Loucy (cell line): ENCODE results near the gene CLTB.

ENCODE experiments used
- H2AFZ ChIP-seq: fragments of 200-600 bp; sonication (generic); 2 replicates; pipeline ENCODE4 v1.6.0; 2016; ENCODE audit warnings: antibody characterized with exemption, mild to moderate bottlenecking, low read length, moderate library complexity
- H3F3A ChIP-seq: fragments of 200-600 bp; 2 replicates; pipeline ENCODE4 v1.6.0; 2016; ENCODE audit warnings: antibody characterized with exemption, low read depth, mild to moderate bottlenecking
- H3K27me3 ChIP-seq: fragments of 200-600 bp; sonication (generic); 2 replicates; pipeline ENCODE4 v1.6.1; 2014; ENCODE audit warnings: low read length, mild to moderate bottlenecking; ENCODE audit not compliant: insufficient read depth, poor library complexity, severe bottlenecking
- H3K36me3 ChIP-seq: fragments of 200-600 bp; sonication (generic); 2 replicates; pipeline ENCODE4 v1.6.1; 2016; ENCODE audit warnings: low read length; ENCODE audit not compliant: insufficient read depth
- H3K4me1 ChIP-seq: fragments of 200-600 bp; sonication (generic); 2 replicates; pipeline ENCODE4 v1.5.1; 2014; ENCODE audit warnings: low read length, mild to moderate bottlenecking; ENCODE audit not compliant: insufficient read depth, poor library complexity, severe bottlenecking
- H3K4me2 ChIP-seq: fragments of 200-600 bp; sonication (generic); 2 replicates; pipeline ENCODE4 v1.6.0; 2014; ENCODE audit warnings: antibody characterized with exemption, low read length, low read depth, mild to moderate bottlenecking; ENCODE audit not compliant: poor library complexity, severe bottlenecking
- H3K4me3 ChIP-seq: fragments of 200-600 bp; sonication (generic); 2 replicates; pipeline ENCODE4 v1.5.1; 2014; ENCODE audit warnings: low read length, mild to moderate bottlenecking, mixed read lengths; ENCODE audit not compliant: poor library complexity, severe bottlenecking
- H3K79me2 ChIP-seq: fragments of 200-600 bp; sonication (generic); 2 replicates; pipeline ENCODE4 v1.6.1; 2014; ENCODE audit warnings: low read length; ENCODE audit not compliant: insufficient read depth
- H3K9ac ChIP-seq: fragments of 200-600 bp; sonication (generic); 2 replicates; pipeline ENCODE4 v1.6.0; 2014; ENCODE audit warnings: mild to moderate bottlenecking, low read depth, low read length, moderate library complexity; ENCODE audit not compliant: poor library complexity, severe bottlenecking
- H3K9me2 ChIP-seq: fragments of 200-600 bp; sonication (generic); replicated peaks from 2 replicates; pipeline ENCODE4 v1.6.1; 2016; ENCODE audit warnings: low read depth, low read length, mixed read lengths
- H3K9me3 ChIP-seq: fragments of 200-600 bp; sonication (generic); 2 replicates; pipeline ENCODE4 v1.6.1; 2014; ENCODE audit warnings: mild to moderate bottlenecking, antibody characterized with exemption, low read length, low read depth; ENCODE audit not compliant: insufficient read depth
- H4K20me1 ChIP-seq: fragments of 200-600 bp; sonication (generic); 2 replicates; pipeline ENCODE4 v1.6.0; 2014; ENCODE audit warnings: antibody characterized with exemption, low read length, mild to moderate bottlenecking; ENCODE audit not compliant: insufficient read depth, poor library complexity, severe bottlenecking
- EZH2phosphoT487 ChIP-seq: fragments of 200-600 bp; IDR thresholded peaks from 2 replicates; pipeline ENCODE4 v1.6.1; 2018; ENCODE audit warnings: antibody characterized with exemption, mild to moderate bottlenecking, moderate library complexity, borderline replicate concordance
- TF ChIP-seq, protein P1 (sequence below): fragments of 200-600 bp; sonication (generic); conservative IDR thresholded peaks from 2 replicates; pipeline ENCODE4 v1.5.1; 2014; ENCODE audit warnings: mild to moderate bottlenecking, antibody characterized with exemption, low read length

CLTB gene

GRCh38 chr5:176362233-176362490 lies 54.2 kb downstream of the CLTB start:
- Histone ChIP-seq H3F3A (no peaks in the 10 kb centered on the region), H3K9me2 (no peaks in the 10 kb centered on the region), H3K9ac (no peak overlapping the region), H4K20me1 (peaks cover 15% of the 10 kb centered on the region), H3K4me3 (peak overlapping the region; percentile 81), H3K27me3 (no peaks in the 10 kb centered on the region), H3K4me2 (peak overlapping the region; percentile 72), H3K79me2 (peaks cover 32% of the 10 kb centered on the region), H3K36me3 (no peaks in the 10 kb centered on the region), H3K9me3 (no peaks in the 10 kb centered on the region), H2AFZ (peak overlapping the region; percentile 57; the same call in 1 of the 2 replicates), H3K4me1 (peaks cover 12% of the 10 kb centered on the region)
- no peak for TF ChIP-seq EZH2phosphoT487
- TF ChIP-seq, protein P1, sequence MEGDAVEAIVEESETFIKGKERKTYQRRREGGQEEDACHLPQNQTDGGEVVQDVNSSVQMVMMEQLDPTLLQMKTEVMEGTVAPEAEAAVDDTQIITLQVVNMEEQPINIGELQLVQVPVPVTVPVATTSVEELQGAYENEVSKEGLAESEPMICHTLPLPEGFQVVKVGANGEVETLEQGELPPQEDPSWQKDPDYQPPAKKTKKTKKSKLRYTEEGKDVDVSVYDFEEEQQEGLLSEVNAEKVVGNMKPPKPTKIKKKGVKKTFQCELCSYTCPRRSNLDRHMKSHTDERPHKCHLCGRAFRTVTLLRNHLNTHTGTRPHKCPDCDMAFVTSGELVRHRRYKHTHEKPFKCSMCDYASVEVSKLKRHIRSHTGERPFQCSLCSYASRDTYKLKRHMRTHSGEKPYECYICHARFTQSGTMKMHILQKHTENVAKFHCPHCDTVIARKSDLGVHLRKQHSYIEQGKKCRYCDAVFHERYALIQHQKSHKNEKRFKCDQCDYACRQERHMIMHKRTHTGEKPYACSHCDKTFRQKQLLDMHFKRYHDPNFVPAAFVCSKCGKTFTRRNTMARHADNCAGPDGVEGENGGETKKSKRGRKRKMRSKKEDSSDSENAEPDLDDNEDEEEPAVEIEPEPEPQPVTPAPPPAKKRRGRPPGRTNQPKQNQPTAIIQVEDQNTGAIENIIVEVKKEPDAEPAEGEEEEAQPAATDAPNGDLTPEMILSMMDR = no peak

GRCh38 chr5:176361437-176362232 lies 54.7 kb downstream of the CLTB start, which contains the start of gene KIAA1191:
Gene KIAA1191 (minus strand): TSS chr5:176361764. CDS start chr5:176359508, 2,256 bp downstream.
- Histone ChIP-seq H3K4me1 (peaks cover 12% of the 10 kb centered on the region), H3K4me2 (peak within 1 kb of the TSS; percentile 79), H3F3A (no peaks in the 10 kb centered on the region), H3K9me2 (no peaks in the 10 kb centered on the region), H3K36me3 (no peaks in the 10 kb centered on the region), H3K79me2 (peaks cover 37% of the 10 kb centered on the region), H3K27me3 (no peaks in the 10 kb centered on the region), H4K20me1 (peaks cover 15% of the 10 kb centered on the region), H3K9ac (peak within 1 kb of the TSS; percentile 89), H3K4me3 (peak within 1 kb of the TSS; percentile 81), H2AFZ (peak within 1 kb of the TSS; percentile 69), H3K9me3 (no peaks in the 10 kb centered on the region)
- TF ChIP-seq, protein P1 = no peak
- no peak for TF ChIP-seq EZH2phosphoT487

- H3K27me3 ChIP-seq = no peaks in the 10 kb centered on the region
- no peaks in the 10 kb centered on the region for H3F3A ChIP-seq
- peak overlapping the region; percentile 69 for H2AFZ ChIP-seq
- H3K9me2 ChIP-seq = no peaks in the 10 kb centered on the region
- peaks cover 18% of the 10 kb centered on the region for H4K20me1 ChIP-seq
- H3K4me3 ChIP-seq = peak overlapping the region; percentile 81
- TF ChIP-seq, protein P1 = no peak
- TF ChIP-seq EZH2phosphoT487 = no peak
- H3K9ac ChIP-seq = peak overlapping the region; percentile 89
- H3K9me3 ChIP-seq = no peaks in the 10 kb centered on the region
- no peaks in the 10 kb centered on the region for H3K36me3 ChIP-seq
- peak overlapping the region; percentile 79 for H3K4me2 ChIP-seq
- H3K79me2 ChIP-seq = peaks cover 44% of the 10 kb centered on the region
- H3K4me1 ChIP-seq = peaks cover 12% of the 10 kb centered on the region
Observed at GRCh38 chr5:176360894-176361436, 55.4 kb downstream of the CLTB start.
